ENCODE results near the gene DLG1. TPM values are rescaled to one million over a fixed set of nuclear protein-coding genes. Genes with fewer than 3 reads are reported as not detected.

The DLG1 gene
- total and polyA plus RNA-seq, 2 donors from 2014 or later: 19.4 to 101 TPM

DNA sequence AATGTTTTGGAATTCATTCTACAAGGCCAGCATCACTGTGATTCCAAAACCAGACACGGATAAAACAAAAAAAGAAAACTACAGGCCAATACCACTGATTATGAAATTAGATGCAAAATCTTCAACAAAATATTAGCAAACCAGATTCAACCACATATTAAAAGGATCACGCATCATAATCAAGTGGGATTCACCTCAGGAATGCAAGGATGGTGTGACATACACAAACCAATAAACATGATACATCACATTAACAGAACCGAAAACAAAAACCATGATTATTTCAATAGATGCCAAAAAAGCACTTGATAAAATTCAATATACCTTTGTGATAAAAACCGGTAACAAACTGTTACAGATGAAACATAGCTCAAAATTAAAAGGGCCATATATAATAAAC is 48.9 kb downstream of the DLG1 start:
- no peak overlapping the region for H3K27ac ChIP-seq (ENCODE audit: low read depth in 2 of 2, low read length in 2 of 2)
- DNase-seq (no peak), FAIRE-seq (no peak)
- no peak overlapping the region for H3K9ac ChIP-seq (ENCODE audit: low read length in 3 of 3)
- no peaks in the 10 kb centered on the region for H3K4me1 ChIP-seq (ENCODE audit: control insufficient read depth in 2 of 3, insufficient read depth in 2 of 3, low read depth in 1 of 3, low read length in 3 of 3)
- H3K36me3 ChIP-seq (ENCODE audit: control insufficient read depth in 2 of 3, insufficient read depth in 3 of 3, low read length in 3 of 3): peaks cover 0 to 3% (median 0%) of the 10 kb centered on the region in 3 donors
- H3K9me3 ChIP-seq (ENCODE audit: control insufficient read depth in 2 of 3, insufficient read depth in 1 of 3, low read length in 3 of 3): peaks cover 2 to 18% (median 3%) of the 10 kb centered on the region in 3 donors
- no peak overlapping the region for H3K4me3 ChIP-seq (ENCODE audit: low read length in 3 of 3)
- H3K27me3 ChIP-seq (ENCODE audit: control insufficient read depth, insufficient read depth, low read length): no peaks in the 10 kb centered on the region
- TF ChIP-seq, protein P1, sequence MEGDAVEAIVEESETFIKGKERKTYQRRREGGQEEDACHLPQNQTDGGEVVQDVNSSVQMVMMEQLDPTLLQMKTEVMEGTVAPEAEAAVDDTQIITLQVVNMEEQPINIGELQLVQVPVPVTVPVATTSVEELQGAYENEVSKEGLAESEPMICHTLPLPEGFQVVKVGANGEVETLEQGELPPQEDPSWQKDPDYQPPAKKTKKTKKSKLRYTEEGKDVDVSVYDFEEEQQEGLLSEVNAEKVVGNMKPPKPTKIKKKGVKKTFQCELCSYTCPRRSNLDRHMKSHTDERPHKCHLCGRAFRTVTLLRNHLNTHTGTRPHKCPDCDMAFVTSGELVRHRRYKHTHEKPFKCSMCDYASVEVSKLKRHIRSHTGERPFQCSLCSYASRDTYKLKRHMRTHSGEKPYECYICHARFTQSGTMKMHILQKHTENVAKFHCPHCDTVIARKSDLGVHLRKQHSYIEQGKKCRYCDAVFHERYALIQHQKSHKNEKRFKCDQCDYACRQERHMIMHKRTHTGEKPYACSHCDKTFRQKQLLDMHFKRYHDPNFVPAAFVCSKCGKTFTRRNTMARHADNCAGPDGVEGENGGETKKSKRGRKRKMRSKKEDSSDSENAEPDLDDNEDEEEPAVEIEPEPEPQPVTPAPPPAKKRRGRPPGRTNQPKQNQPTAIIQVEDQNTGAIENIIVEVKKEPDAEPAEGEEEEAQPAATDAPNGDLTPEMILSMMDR (IDR thresholded peaks at IDR 0.05; ENCODE audit: borderline replicate concordance, extremely low read depth, insufficient read depth): no peak
- intact Hi-C loops (cut with DNase I): no loop called here

DNA sequence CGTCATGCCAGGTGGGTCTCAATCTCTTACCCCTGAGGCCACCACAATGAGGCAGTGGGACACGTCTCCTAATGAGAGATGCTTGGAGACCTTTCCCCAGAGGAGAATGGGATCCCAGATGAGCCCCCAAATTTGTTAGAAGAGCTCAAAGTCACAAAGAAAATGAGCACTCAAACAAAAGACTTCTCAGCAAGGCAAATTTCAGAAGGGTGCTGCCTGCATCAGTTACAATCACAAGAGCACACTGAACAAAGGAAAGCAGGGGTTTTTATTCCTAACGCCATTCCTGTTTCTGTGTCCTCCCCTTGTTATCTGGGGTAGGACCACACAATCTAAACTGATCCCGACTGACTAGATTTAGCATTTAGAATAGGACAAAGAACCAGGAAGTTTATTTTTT is 50.1 kb downstream of the DLG1 start:
- no peak for DNase-seq
- Histone ChIP-seq H3K27me3 (ENCODE audit: control insufficient read depth, insufficient read depth, low read length) (no peaks in the 10 kb centered on the region), H3K4me3 (ENCODE audit: low read length in 3 of 3) (no peak overlapping the region), H3K9ac (ENCODE audit: low read length in 3 of 3) (no peak overlapping the region), H3K4me1 (ENCODE audit: control insufficient read depth in 2 of 3, insufficient read depth in 2 of 3, low read depth in 1 of 3, low read length in 3 of 3) (no peaks in the 10 kb centered on the region), H3K9me3 (ENCODE audit: control insufficient read depth in 2 of 3, insufficient read depth in 1 of 3, low read length in 3 of 3) (peaks cover 2 to 18% (median 3%) of the 10 kb centered on the region in 3 donors), H3K36me3 (ENCODE audit: control insufficient read depth in 2 of 3, insufficient read depth in 3 of 3, low read length in 3 of 3) (peaks cover 4 to 6% (median 6%) of the 10 kb centered on the region in 3 donors), H3K27ac (ENCODE audit: low read depth in 2 of 2, low read length in 2 of 2) (no peak overlapping the region)
- TF ChIP-seq, protein P1 (IDR thresholded peaks at IDR 0.05; ENCODE audit: borderline replicate concordance, extremely low read depth, insufficient read depth): no peak
- intact Hi-C loops (cut with DNase I): no loop called here
- FAIRE-seq: no peak

DNA sequence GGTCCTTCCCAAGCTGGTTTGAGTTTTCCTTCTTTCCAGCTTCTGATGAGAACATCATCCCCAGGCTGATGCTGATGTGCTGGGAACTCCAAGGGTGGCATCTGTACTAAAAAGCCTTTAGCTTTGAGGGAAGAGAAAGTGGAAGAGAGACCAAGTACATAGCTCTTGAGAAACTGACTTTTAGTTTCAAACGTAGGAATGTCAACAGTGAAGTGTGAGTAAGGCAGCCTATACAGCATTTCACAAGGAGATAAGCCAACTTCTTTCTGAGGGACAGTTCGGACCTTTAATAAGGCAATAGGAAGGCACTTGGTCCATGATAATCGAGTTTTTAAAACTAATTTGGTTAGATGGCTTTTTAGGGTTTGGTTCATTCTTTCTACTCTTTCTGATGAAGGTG is 53.7 kb downstream of the DLG1 start:
- H3K4me3 ChIP-seq (ENCODE audit: low read length in 3 of 3): no peak overlapping the region
- TF ChIP-seq, protein P1 (IDR thresholded peaks at IDR 0.05; ENCODE audit: borderline replicate concordance, extremely low read depth, insufficient read depth): no peak
- H3K36me3 ChIP-seq (ENCODE audit: control insufficient read depth in 2 of 3, insufficient read depth in 3 of 3, low read length in 3 of 3): peaks cover 4 to 6% (median 6%) of the 10 kb centered on the region in 3 donors
- peaks cover 2 to 25% (median 10%) of the 10 kb centered on the region in 3 donors for H3K9me3 ChIP-seq (ENCODE audit: control insufficient read depth in 2 of 3, insufficient read depth in 1 of 3, low read length in 3 of 3)
- no peak for DNase-seq
- H3K27me3 ChIP-seq (ENCODE audit: control insufficient read depth, insufficient read depth, low read length): no peaks in the 10 kb centered on the region
- no peak overlapping the region for H3K9ac ChIP-seq (ENCODE audit: low read length in 3 of 3)
- intact Hi-C loops (cut with DNase I): no loop called here
- no peak overlapping the region for H3K27ac ChIP-seq (ENCODE audit: low read depth in 2 of 2, low read length in 2 of 2)
- no peaks in the 10 kb centered on the region for H3K4me1 ChIP-seq (ENCODE audit: control insufficient read depth in 2 of 3, insufficient read depth in 2 of 3, low read depth in 1 of 3, low read length in 3 of 3)
- no peak for FAIRE-seq
